ENCODE data around the gene S100PBP.
"Not testable (repeated sequence)": the region's sequence is repeated elsewhere in the genome, so short reads cannot be mapped to it uniquely, and the experiment has no call there.

Gene S100PBP

DNA sequence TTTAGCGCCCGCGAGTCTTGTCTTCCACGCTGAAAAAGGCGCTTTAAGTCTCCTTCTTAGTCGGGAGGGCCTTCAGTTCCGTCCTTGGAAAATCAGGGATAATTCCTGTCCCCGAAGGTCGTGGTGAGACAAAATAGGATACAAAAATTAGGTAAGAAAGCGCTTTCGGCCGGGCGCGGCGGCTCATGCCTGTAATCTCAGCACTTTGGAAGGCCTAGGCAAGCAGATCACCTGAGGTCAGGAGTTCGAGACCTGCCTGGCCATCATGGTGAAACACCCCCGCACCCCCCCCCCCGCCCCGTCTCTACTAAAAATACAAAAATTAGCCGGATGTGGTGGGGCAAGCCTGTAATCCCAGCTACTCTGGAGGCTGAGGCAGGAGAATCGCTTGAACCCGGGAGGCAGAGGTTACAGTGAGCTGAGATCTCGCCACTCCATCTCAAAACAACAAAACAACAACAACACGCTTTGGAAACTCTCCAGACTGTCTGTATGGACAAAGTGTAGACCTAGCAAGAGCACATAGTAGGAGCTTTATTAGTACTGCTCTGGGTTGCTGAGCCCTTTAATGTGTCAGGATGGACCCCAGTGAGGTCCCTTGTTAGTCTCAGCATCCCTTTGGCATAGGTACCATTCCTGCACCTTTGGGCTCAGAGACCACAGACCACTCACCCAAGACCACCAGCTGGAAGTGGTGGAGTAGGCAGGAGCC is 84.5 kb downstream of the S100PBP start:
- no peak for DNase-seq

DNA sequence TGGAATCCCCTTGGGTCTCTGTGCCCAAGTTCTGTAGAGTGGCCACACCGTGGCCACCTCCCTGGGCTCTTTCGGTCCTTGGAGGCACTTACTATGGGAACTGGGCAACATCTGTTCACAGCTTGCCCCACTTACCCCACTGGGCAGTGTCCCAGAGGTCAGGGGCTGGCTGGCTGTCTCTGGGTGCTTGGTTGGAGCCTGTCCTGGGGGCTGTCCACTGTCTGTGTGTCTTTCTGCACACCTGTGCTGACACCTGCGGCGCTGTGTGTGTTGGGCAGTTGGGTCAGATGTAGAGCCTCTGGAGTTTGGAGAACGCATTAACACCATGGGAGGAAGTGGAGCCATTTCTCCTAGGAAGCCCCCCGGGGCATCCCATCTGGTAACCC is 85.1 kb downstream of the S100PBP start:
- DNase-seq, result no peak

DNA sequence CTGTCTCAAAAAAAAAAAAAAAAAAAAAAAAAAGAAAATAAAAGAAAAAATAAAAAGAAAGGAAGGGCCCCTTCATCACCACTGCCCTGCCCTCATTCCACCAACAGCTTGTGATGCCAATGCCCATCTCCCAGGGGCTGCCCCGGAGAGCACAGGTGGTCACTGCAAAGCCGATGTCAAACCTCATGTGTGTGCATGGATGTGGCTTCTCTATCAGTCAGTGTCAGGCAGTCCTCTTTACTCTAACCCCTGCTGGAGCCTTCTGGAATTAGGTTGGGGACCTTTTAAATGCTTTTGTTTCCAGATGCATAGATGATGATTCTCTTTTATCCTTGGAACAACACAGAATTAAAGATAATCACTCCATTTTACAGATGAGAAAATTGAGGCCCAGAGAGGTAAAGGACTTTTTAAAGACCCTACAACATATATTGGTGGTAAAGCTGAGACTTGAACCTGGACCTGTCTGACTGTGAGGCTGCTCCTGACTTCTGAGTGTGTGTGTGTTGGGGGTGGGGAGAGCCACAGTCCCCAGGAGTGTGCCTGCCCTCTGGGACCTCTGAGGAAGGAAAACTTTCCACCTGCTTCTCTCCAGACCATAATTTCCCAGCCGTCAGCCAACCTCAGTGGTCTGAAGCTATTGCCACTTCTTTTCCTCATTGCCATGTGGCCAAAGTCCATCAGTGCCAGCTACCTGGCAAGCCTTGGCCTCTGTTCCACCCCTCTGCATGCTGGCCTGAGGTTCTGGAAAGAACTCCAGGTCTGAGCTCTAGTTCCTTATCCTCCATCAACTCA is 86.7 kb downstream of the S100PBP start:
- DNase-seq, result no peak

DNA sequence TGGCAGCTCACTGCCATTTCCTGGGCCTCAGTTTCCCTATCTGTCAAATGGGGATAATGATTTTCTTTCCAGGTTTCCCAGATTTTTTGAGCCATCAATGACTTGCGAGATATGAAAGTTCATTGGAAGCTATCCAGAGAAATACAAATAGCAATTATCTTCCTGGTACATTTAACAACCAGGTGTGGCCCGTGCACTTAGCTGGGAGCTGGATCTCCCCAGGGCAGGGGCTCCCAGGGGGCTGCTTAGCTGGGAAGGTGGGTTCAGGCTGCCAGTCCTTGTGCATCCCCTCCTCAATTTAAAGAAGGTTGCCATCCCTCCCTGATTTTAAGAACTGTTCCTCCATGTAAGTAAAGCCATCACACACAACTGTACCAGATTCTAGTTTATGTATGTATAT is 87.3 kb downstream of the S100PBP start:
- no peak for DNase-seq

DNA sequence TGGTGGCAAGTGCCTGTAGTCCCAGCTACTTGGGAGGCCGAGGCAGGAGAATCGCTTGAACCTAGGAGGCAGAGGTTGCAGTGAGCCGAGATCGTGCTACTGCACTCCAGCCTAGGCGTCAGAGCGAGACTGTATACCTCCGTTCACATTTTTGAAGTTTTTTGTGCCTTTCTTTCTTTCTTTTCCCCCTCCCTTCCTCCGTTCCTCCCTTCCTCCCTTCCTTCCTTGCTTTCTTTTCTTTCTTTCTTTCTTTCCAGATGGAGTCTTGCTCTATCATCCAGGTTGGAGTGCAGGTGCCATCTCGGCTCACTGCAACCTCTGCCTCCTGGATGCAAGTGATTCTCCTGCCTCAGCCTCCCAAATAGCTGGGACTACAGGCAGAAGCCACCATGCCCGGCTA is 88.1 kb downstream of the S100PBP start:
- not testable (repeated sequence) for DNase-seq

DNA sequence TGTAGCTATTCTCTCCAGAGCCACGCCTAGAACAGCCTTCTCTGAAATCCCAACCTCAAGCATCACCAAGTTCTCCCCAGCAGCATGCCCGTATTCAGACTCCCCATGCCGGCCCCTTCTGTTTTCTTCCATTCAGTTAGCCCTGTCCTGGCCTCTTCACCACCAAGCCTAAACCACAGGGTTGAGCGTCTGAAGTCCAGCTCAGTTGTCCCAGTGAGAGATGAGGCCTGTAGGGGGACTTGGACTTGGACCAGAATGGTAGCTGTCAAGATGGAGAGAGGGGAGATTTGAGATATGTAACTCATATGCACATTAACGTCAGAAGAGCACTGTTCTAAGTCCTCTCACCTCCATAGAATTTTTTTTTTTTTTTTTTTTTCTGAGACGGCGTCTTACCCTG is 89.2 kb downstream of the S100PBP start:
- DNase-seq, result no peak

DNA sequence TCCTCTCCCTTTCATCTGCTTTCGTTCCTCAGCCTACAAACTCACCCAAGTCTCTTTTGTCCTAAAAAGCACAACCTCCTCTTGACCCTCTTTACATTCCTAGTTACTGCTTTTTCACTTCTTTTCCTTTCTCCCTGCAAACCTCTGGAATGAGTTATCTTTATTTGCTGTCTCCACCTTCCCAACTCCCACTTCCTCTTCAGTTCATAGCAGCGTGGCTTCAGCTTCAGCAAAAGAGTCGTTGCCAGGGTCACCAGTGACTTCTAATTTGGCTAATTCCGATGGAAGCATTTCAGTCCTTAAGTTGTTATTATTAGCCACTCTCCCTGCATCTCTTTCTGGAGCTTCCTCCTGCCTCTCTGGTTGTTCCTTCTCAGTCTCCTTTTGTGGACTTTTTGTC is 90.0 kb downstream of the S100PBP start:
- DNase-seq, result no peak
